SK-N-SH treated with all-trans-retinoic acid at 6 μM for 48 hours (cell line): ENCODE measurements around the gene RHOC.
A peak's percentile ranks its signal among the peaks of the same experiment; 100 is the strongest.

Experiments used
- ATAC-seq: fragments of 200-7000 bp; cut with Tn5 transposase; 3 replicates; pipeline ENCODE4 v1.9.1; 2020; ENCODE audit warnings: mild to moderate bottlenecking, moderate library complexity
- ARNTL ChIP-seq: fragments of 450-650 bp; formaldehyde crosslinking; IDR thresholded peaks from 2 replicates; pipeline ENCODE4 v1.5.0; 2020; ENCODE audit warnings: low read depth, mild to moderate bottlenecking, moderate library complexity, borderline replicate concordance
- BACH2 ChIP-seq: fragments of 250-450 bp; sonication (Bioruptor Pico); IDR thresholded peaks from 2 replicates; pipeline ENCODE4 v1.9.0; 2021; ENCODE audit warnings: mild to moderate bottlenecking, borderline replicate concordance
- CSDC2 ChIP-seq: fragments of 250-450 bp; sonication (Bioruptor Pico); IDR thresholded peaks from 2 replicates; pipeline ENCODE4 v1.5.0; 2020; ENCODE audit warnings: mild to moderate bottlenecking, moderate library complexity
- ESRRG ChIP-seq: fragments of 250-450 bp; sonication (Bioruptor Pico); IDR thresholded peaks from 2 replicates; pipeline ENCODE4 v1.6.1; 2021; ENCODE audit warnings: mild to moderate bottlenecking
- GLIS3 ChIP-seq: fragments of 250-450 bp; sonication (Bioruptor Pico); IDR thresholded peaks from 2 replicates; pipeline ENCODE4 v1.5.0; 2020; ENCODE audit warnings: mild to moderate bottlenecking, moderate library complexity
- PATZ1 ChIP-seq: fragments of 250-450 bp; sonication (Bioruptor Pico); IDR thresholded peaks from 2 replicates; pipeline ENCODE4 v1.8.0; 2020; ENCODE audit warnings: mild to moderate bottlenecking, moderate library complexity, borderline replicate concordance
- POU6F1 ChIP-seq: fragments of 250-450 bp; sonication (Bioruptor Pico); IDR thresholded peaks from 2 replicates; pipeline ENCODE4 v1.8.0; 2021; ENCODE audit warnings: low read depth, mild to moderate bottlenecking, moderate library complexity, borderline replicate concordance
- PPARA ChIP-seq: fragments of 250-450 bp; sonication (Bioruptor Pico); IDR thresholded peaks from 2 replicates; pipeline ENCODE4 v1.5.0; 2020; ENCODE audit warnings: mild to moderate bottlenecking, borderline replicate concordance
- SNAI2 ChIP-seq: fragments of 250-450 bp; sonication (Bioruptor Pico); IDR thresholded peaks from 2 replicates; pipeline ENCODE4 v1.5.0; 2020; ENCODE audit warnings: mild to moderate bottlenecking, moderate library complexity
- TCF4 ChIP-seq: fragments of 250-450 bp; sonication (Bioruptor Pico); IDR thresholded peaks from 2 replicates; pipeline ENCODE4 v1.8.0; 2021; ENCODE audit warnings: mild to moderate bottlenecking, moderate library complexity, borderline replicate concordance
- TOX ChIP-seq: fragments of 250-450 bp; sonication (Bioruptor Pico); IDR thresholded peaks from 2 replicates; pipeline ENCODE4 v1.8.0; 2021; ENCODE audit warnings: mild to moderate bottlenecking, moderate library complexity, borderline replicate concordance
- TSHZ2 ChIP-seq: fragments of 250-450 bp; sonication (Bioruptor Pico); IDR thresholded peaks from 2 replicates; pipeline ENCODE4 v1.5.0; 2020; ENCODE audit warnings: mild to moderate bottlenecking, moderate library complexity
- ZC3H10 ChIP-seq: fragments of 250-450 bp; sonication (Bioruptor Pico); IDR thresholded peaks from 2 replicates; pipeline ENCODE4 v1.5.1; 2021; ENCODE audit warnings: mild to moderate bottlenecking, moderate library complexity
- ZFP3 ChIP-seq: fragments of 250-450 bp; sonication (Bioruptor Pico); IDR thresholded peaks from 2 replicates; pipeline ENCODE4 v1.5.0; 2020; ENCODE audit warnings: mild to moderate bottlenecking, moderate library complexity
- ZNF565 ChIP-seq: fragments of 450-650 bp; formaldehyde crosslinking; conservative IDR thresholded peaks from 2 replicates; pipeline ENCODE4 v1.5.0; 2020; ENCODE audit warnings: low read depth, mild to moderate bottlenecking, moderate library complexity
- ZNF70 ChIP-seq: fragments of 450-650 bp; formaldehyde crosslinking; IDR thresholded peaks from 2 replicates; pipeline ENCODE4 v1.5.0; 2020; ENCODE audit warnings: mild to moderate bottlenecking, moderate library complexity
- ZNF8 ChIP-seq: fragments of 450-650 bp; formaldehyde crosslinking; IDR thresholded peaks from 2 replicates; pipeline ENCODE4 v1.5.0; 2020; ENCODE audit warnings: mild to moderate bottlenecking, moderate library complexity

RHOC gene

GRCh38 chr1:112719706-112720105 lies 12.8 kb upstream of the RHOC start:
- TF ChIP-seq ZC3H10 (CRISPR knock-in tag) (no peak), ZFP3 (CRISPR knock-in tag) (no peak), PATZ1 (CRISPR knock-in tag) (no peak), CSDC2 (CRISPR knock-in tag) (no peak), ZNF8 (CRISPR knock-in tag) (no peak), POU6F1 (CRISPR knock-in tag) (no peak), ARNTL (CRISPR knock-in tag) (no peak), ESRRG (CRISPR knock-in tag) (no peak), SNAI2 (no peak)
- no peak for ATAC-seq

- TF ChIP-seq TSHZ2 (CRISPR knock-in tag) (0 out of 2 replicates have a peak, but pooled peaks have one; percentile 25), ZNF565 (CRISPR knock-in tag) (no peak)
- ATAC-seq = peak; percentile 62
Observed at GRCh38 chr1:112718691-112719418, 11.9 kb upstream of the RHOC start.

GRCh38 chr1:112717263-112717873 lies 10.4 kb upstream of the RHOC start:
- no peak for ATAC-seq
- no peak for TF ChIP-seq ZFP3 (CRISPR knock-in tag)
- no peak for TF ChIP-seq POU6F1 (CRISPR knock-in tag)
- TF ChIP-seq PPARA (CRISPR knock-in tag) = no peak
- no peak for TF ChIP-seq ESRRG (CRISPR knock-in tag)
- no peak for TF ChIP-seq ZNF8 (CRISPR knock-in tag)
- no peak for TF ChIP-seq TCF4 (CRISPR knock-in tag)
- no peak for TF ChIP-seq TSHZ2 (CRISPR knock-in tag)
- TF ChIP-seq ZNF70 (CRISPR knock-in tag) = no peak
- no peak for TF ChIP-seq PATZ1 (CRISPR knock-in tag)
- no peak for TF ChIP-seq TOX (CRISPR knock-in tag)
- no peak for TF ChIP-seq ARNTL (CRISPR knock-in tag)
- no peak for TF ChIP-seq GLIS3 (CRISPR knock-in tag)
- no peak for TF ChIP-seq CSDC2 (CRISPR knock-in tag)
- TF ChIP-seq BACH2 (CRISPR knock-in tag) = no peak
